Neuron (in vitro differentiated cells): ENCODE results near the gene RBBP5.

Experiments
- H2AFZ ChIP-seq: one replicate; pipeline ENCODE4 v1.6.1; 2013; ENCODE audit warnings: low read depth, mild to moderate bottlenecking, inconsistent platforms, low read length, moderate library complexity
- H3K27me3 ChIP-seq: one replicate; pipeline ENCODE4 v1.6.1; 2013; ENCODE audit warnings: low read length; ENCODE audit not compliant: insufficient read depth
- H3K36me3 ChIP-seq: one replicate; pipeline ENCODE4 v1.6.1; 2013; ENCODE audit warnings: low read length; ENCODE audit not compliant: insufficient read depth
- H3K4me1 ChIP-seq: one replicate; pipeline ENCODE4 v1.6.1; 2013; ENCODE audit warnings: low read length; ENCODE audit not compliant: insufficient read depth
- H3K4me3 ChIP-seq: 2 replicates; pipeline ENCODE4 v1.5.1; 2013; ENCODE audit warnings: mild to moderate bottlenecking, low read length, moderate library complexity
- H3K9me3 ChIP-seq: one replicate; pipeline ENCODE4 v1.6.1; 2013; ENCODE audit warnings: low read length

RBBP5 gene

DNA sequence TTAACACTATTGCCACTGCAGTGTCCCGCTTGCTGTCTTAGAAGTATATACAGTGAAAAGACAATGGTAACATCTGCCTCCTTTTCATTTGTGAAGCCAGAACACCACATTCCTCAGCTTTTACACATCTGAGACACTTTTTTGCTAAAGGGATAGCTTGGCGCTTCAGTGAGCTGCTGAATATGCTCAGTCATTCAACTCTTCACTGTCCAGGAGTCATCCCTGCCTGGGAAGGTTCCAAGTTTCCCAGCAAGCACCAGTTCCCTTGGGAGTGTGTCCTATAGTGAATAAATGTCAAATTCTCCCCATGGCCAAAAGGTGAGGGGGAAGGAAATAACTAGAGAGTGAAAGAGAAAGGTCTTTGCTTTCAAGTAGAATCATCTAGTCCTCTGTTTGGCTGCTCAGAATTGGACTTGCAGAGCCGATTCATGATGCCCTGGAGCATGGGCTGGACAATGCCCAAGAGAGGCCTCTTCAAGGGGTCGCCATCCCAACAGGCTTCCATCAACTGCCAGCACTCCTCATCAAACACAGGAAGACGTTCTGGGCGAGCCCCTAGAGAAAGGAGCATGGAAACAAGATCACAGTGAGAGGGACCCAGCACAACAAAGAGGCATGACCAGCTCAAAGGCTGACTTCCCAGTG is 25.5 kb upstream of the RBBP5 start:
- Histone ChIP-seq H3K27me3 (no peaks in the 10 kb centered on the region), H3K36me3 (peaks cover 42% of the 10 kb centered on the region), H2AFZ (no peak overlapping the region), H3K9me3 (no peaks in the 10 kb centered on the region), H3K4me3 (no peak overlapping the region), H3K4me1 (peaks cover 16% of the 10 kb centered on the region)

- Histone ChIP-seq H3K4me1 (peaks cover 16% of the 10 kb centered on the region), H2AFZ (no peak overlapping the region), H3K36me3 (peaks cover 28% of the 10 kb centered on the region), H3K4me3 (no peak overlapping the region), H3K27me3 (no peaks in the 10 kb centered on the region), H3K9me3 (no peaks in the 10 kb centered on the region)
These were observed 23.0 kb upstream of the RBBP5 start for GRCh38 chr1:205144751-205145150.

- Histone ChIP-seq H3K4me3 (no peak overlapping the region), H3K4me1 (peaks cover 16% of the 10 kb centered on the region), H3K36me3 (peaks cover 22% of the 10 kb centered on the region), H2AFZ (no peak overlapping the region), H3K27me3 (no peaks in the 10 kb centered on the region), H3K9me3 (no peaks in the 10 kb centered on the region)
These were observed 22.4 kb upstream of the RBBP5 start for GRCh38 chr1:205144046-205144720.

DNA sequence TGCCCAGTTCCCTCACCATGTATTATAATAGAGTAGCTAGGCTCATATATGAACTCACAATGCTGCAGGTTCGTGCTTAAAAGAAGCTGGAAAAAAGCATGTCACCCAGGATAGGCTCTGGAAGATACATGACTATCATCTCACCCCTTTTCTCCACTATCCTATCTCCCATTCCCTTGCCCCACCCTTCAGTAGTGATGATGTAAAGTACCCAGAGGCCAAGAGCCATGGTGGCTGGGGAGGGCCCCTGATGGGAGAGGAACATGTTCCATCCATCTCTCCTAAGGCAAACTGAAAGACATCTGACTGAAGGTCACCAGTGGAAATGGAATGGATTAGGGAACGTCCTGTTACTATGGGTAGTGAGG is 20.3 kb upstream of the RBBP5 start:
- H2AFZ ChIP-seq, result no peak overlapping the region
- H3K4me3 ChIP-seq, result no peak overlapping the region
- no peaks in the 10 kb centered on the region for H3K9me3 ChIP-seq
- no peaks in the 10 kb centered on the region for H3K27me3 ChIP-seq
- peaks cover 16% of the 10 kb centered on the region for H3K4me1 ChIP-seq
- H3K36me3 ChIP-seq, result peaks cover 9% of the 10 kb centered on the region

DNA sequence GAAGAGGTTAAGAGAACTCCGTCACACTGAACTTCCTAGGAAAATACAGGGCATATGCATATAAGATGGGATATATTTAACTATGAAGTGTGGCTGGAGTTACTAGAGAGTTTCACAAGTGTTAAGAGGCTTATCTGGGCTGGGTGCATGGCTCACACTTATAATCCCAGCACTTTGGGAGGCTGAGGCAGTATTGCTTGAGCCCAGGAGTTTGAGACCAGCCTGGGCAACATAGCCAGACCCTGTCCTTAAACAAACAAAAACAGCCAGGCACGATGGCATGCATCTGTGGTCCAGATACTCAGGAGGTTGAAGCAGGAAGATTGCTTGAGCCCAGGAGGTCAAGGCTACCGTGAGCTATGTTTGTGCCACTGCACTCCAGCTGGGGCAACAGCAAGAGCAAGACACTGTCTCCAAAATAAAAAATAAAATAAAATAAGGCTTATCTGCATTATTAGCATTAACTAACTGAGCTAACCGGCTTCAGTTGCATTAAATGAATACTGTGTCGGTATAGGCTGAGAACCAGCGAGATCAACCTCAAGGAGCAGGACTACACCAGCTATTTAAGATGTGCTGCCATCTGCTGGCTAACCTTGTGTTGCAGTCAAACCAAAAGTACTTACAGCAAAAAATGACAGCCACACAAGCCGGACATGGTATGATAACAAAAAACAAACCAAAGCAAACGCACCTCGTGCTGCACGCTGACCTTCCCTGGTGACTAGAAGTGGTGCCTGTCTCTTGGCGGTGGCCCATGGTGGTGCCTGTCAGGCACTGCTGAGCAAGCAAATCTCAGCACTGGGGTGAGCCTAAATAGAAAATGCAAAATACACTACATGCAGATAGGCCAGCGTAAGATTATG is 19.7 kb upstream of the RBBP5 start:
- Histone ChIP-seq H2AFZ (no peak overlapping the region), H3K4me3 (no peak overlapping the region), H3K27me3 (no peaks in the 10 kb centered on the region), H3K9me3 (no peaks in the 10 kb centered on the region), H3K4me1 (peaks cover 16% of the 10 kb centered on the region), H3K36me3 (peaks cover 5% of the 10 kb centered on the region)

DNA sequence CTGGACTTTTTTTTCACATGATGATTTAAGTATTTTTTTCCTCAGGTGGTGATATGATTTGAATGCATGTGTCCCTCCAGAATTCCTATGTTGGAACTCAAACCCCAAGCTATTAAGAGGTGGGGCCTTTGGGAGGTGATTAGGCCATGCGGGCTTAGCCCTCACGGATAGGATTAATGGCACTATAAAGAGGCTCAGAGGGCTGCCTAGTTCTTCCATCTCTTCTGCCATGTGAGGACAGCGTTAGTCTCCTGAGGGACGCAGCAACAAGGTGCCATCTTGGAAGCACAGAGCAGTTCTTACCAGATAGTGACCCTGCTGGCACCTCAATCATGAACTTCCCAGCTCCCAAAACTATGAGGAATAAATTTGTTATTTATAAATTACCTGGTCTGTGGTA is 18.3 kb upstream of the RBBP5 start:
- Histone ChIP-seq H3K27me3 (no peaks in the 10 kb centered on the region), H3K36me3 (peaks cover 3% of the 10 kb centered on the region), H3K4me1 (peaks cover 14% of the 10 kb centered on the region), H3K9me3 (no peaks in the 10 kb centered on the region), H3K4me3 (no peak overlapping the region), H2AFZ (no peak overlapping the region)

- no peaks in the 10 kb centered on the region for H3K9me3 ChIP-seq
- H3K4me3 ChIP-seq, result no peak overlapping the region
- no peaks in the 10 kb centered on the region for H3K27me3 ChIP-seq
- H2AFZ ChIP-seq, result no peak overlapping the region
- no peaks in the 10 kb centered on the region for H3K4me1 ChIP-seq
- no peaks in the 10 kb centered on the region for H3K36me3 ChIP-seq
These were observed 16.1 kb upstream of the RBBP5 start for GRCh38 chr1:205137901-205138300.

DNA sequence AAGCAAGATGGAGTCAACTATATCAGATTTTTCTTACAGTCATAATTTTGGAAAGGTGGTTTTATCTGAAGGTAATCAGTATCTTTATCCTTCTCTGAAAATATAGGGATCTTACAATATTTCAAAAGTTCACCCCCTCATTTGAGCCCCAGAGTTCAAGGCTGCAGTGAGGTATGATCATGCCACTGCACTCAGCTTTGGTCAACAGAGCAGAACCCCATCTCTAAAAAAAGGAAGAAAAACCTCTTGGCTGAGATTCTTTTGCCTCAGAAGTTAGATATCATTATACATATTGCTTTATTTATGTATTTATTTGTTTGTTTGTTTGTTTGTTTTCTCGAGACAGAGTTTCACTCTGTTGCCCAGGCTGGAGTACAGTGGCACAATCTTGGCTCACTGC is 11.5 kb upstream of the RBBP5 start:
- H3K4me3 ChIP-seq, result no peak overlapping the region
- no peak overlapping the region for H2AFZ ChIP-seq
- no peaks in the 10 kb centered on the region for H3K36me3 ChIP-seq
- H3K27me3 ChIP-seq, result no peaks in the 10 kb centered on the region
- H3K4me1 ChIP-seq, result no peaks in the 10 kb centered on the region
- H3K9me3 ChIP-seq, result no peaks in the 10 kb centered on the region

- Histone ChIP-seq H3K36me3 (no peaks in the 10 kb centered on the region), H2AFZ (no peak overlapping the region), H3K4me1 (no peaks in the 10 kb centered on the region), H3K4me3 (no peak overlapping the region), H3K27me3 (no peaks in the 10 kb centered on the region), H3K9me3 (no peaks in the 10 kb centered on the region)
These were observed 7.8 kb upstream of the RBBP5 start for GRCh38 chr1:205129447-205130029.

DNA sequence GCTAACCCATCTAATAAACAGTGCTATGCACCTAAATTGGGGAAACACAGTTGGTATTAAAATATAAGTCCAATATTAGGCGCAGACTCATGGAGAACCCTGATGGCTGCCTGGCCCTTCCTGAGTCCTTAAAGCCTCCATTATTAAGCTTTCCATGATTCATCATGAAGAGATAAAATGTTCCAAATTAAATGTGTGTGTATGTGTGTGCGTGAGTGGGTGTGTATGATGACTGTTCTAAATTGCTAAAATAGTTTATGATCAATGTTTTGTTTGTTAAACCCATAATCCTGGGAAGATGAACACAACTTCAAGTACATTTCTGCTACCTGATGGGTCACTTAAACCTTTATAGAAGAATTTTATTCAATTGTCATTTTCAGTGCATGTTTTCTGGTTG is 6.3 kb upstream of the RBBP5 start:
- no peak overlapping the region for H2AFZ ChIP-seq
- H3K9me3 ChIP-seq, result no peaks in the 10 kb centered on the region
- H3K36me3 ChIP-seq, result no peaks in the 10 kb centered on the region
- H3K4me1 ChIP-seq, result peaks cover under 1% of the 10 kb centered on the region
- no peak overlapping the region for H3K4me3 ChIP-seq
- no peaks in the 10 kb centered on the region for H3K27me3 ChIP-seq

- H3K36me3 ChIP-seq, result no peaks in the 10 kb centered on the region
- peaks cover 4% of the 10 kb centered on the region for H3K4me1 ChIP-seq
- H3K9me3 ChIP-seq, result no peaks in the 10 kb centered on the region
- H3K4me3 ChIP-seq, result no peak overlapping the region
- no peaks in the 10 kb centered on the region for H3K27me3 ChIP-seq
- H2AFZ ChIP-seq, result no peak overlapping the region
These were observed 5.9 kb upstream of the RBBP5 start for GRCh38 chr1:205127646-205128045.

- no peak overlapping the region for H2AFZ ChIP-seq
- no peaks in the 10 kb centered on the region for H3K27me3 ChIP-seq
- H3K4me3 ChIP-seq, result no peak overlapping the region
- no peaks in the 10 kb centered on the region for H3K9me3 ChIP-seq
- H3K4me1 ChIP-seq, result peaks cover 14% of the 10 kb centered on the region
- no peaks in the 10 kb centered on the region for H3K36me3 ChIP-seq
These were observed 2.9 kb upstream of the RBBP5 start for GRCh38 chr1:205124726-205125125.

GRCh38 chr1:205122489-205122882 is 708 bp upstream of the RBBP5 start:
- Histone ChIP-seq H3K27me3 (no peaks in the 10 kb centered on the region), H3K4me3 (peak overlapping the region; percentile 86), H3K9me3 (no peaks in the 10 kb centered on the region), H2AFZ (peak overlapping the region; percentile 95), H3K4me1 (peaks cover 14% of the 10 kb centered on the region), H3K36me3 (peaks cover 7% of the 10 kb centered on the region)
